HG03575 (cell line): Measurements from ENCODE around the gene KCNIP4.

ENCODE experiments used
- ATAC-seq: cut with Tn5 transposase; IDR thresholded peaks from one replicate; pipeline ENCODE4 v1.9.1; 2021; ENCODE audit not compliant: unreplicated experiment, insufficient number of reproducible peaks, low FRiP score; ENCODE audit errors: extremely low read depth

KCNIP4 gene

GRCh38 chr4:21198683-21199082, 749.9 kb downstream of the KCNIP4 start:
- ATAC-seq = no peak

GRCh38 chr4:21195682-21196081, 752.9 kb downstream of the KCNIP4 start:
- ATAC-seq = no peak

GRCh38 chr4:21192367-21192766, 756.2 kb downstream of the KCNIP4 start:
- ATAC-seq = no peak

GRCh38 chr4:21191317-21191716, 757.3 kb downstream of the KCNIP4 start:
- no peak for ATAC-seq

DNA sequence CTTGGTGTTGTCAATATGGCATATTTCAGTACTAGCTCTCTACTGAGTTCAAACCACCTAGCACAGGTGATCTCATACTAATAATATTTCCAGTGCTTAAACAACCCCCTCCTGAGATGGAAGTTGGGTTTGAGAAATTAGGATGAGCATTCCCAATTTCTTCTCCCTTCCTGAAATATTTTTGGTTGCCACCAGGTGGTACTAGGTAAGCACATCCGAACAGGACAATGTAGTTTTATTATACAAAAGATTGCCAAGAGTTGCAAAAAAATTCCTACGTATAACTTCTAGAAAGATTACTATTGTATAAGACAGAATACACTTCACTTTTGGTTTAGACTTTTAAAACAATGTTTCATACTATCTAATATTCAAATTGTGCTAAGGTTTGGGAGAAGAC, 763.8 kb downstream of the KCNIP4 start:
- no peak for ATAC-seq

- no peak for ATAC-seq
Observed at GRCh38 chr4:21181716-21182115, 766.9 kb downstream of the KCNIP4 start.

- no peak for ATAC-seq
Observed at GRCh38 chr4:21177871-21178270, 770.7 kb downstream of the KCNIP4 start.

- no peak for ATAC-seq
Observed at GRCh38 chr4:21177092-21177491, 771.5 kb downstream of the KCNIP4 start.

DNA sequence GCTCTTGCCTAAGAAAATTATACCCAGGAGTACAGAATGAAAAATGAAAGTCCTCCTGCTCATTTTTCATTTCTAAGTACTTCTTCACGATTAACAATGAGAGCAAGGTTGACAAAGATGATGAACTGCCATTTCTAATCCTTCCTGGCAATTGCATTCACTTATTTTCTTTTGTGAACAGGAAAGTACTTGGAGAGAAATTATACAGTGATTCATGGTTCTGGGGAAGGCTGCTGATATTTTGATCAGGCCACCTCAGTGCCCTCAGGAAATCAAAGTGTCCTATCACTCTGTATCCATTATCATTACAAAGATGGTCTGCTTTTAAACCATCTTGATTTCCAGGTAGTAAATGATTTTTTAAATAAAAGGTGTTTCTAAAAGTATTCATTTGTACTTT, 780.9 kb downstream of the KCNIP4 start:
- ATAC-seq = no peak

DNA sequence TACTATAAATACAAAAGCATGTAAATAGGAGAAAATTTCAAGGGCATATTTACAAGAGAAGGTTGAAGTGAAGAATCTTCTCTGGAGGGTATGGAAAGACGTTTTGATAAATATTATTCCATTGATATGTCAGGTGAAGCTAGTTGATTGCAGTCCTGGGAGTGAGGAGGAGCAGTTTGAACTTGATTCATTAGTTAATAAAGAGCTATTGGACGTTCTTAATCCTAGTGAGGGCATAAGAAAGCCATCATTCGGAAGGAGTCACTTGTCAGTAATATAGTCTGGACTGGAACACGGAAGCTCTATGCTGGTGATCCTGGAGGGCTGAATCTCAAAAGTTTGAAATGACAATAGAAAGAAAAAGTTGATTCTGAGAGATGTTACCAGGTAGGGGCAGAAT, 793.2 kb downstream of the KCNIP4 start:
- ATAC-seq = no peak

DNA sequence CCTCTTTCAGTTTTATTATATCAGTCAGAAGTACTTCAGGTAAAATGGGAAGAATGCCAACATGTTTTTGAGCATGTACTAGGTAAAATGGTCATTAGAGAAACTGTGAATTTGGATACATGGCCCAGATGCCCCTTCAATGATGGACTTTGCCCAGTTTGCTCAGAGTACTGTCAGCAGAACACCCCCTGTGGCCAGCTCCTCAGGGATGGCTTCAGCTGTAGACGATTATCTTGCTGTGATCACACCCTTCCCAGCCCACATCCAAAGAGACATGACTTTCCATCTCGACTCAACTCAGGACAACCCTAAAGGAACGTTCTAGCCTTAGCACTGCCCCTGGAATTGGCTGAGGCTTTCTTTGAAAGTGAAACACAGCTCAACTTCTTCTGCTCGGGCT, 809.2 kb downstream of the KCNIP4 start:
- no peak for ATAC-seq

GRCh38 chr4:21136051-21136630, 812.4 kb downstream of the KCNIP4 start:
- no peak for ATAC-seq

GRCh38 chr4:21134994-21135393, 813.6 kb downstream of the KCNIP4 start:
- ATAC-seq = no peak

GRCh38 chr4:21130606-21131005, 818.0 kb downstream of the KCNIP4 start:
- no peak for ATAC-seq

GRCh38 chr4:21126014-21126512, 822.5 kb downstream of the KCNIP4 start:
- ATAC-seq = no peak

DNA sequence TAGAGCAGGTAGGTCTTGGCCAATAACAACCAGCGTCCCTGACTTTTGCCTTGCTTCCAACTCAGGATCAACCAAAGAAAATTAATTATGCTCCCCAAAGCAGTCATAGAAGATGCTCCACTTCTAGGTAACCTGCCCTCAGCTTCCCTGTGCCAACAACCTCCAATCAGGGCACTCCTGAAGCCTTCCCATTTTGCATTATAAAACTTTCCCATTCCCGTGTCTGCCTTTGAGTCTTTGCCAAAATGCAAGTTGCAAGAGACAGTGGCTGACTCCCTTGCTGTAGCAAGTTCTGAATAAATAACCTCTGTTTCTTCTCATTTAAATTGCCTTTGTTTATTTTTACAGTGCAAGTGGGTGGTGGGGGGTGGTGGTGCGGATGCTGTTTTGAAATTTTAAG, 830.3 kb downstream of the KCNIP4 start:
- ATAC-seq = no peak

DNA sequence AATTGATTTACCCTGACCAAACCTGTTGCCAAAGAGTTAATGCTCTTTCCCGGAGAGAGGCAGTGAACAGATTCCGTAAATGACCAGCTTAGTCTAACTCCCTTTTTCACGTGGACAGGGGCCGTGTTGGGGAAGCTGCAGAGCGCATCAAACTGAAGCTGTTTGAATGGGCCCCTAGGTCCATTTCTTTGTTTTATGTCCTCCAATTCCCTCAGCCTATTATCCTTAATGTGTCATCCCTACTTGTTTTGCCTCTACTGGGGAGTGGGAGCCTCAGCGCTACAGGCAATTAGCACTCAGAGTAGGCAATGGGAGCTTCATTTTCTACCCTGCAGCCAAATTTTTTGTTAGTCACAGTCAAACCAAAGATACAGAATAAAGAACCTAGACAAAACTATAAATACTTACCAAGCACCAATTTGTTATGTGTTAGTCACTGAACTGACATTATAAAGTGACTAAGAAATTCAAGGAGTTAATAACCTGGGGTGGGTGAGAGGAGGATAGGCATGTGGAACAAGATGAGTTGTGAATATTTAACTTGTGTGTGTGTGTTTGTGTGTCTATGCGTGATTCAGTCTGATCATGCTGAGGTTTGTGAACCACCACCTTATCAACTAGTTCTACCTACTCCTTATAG, 830.9 kb downstream of the KCNIP4 start:
- no peak for ATAC-seq

DNA sequence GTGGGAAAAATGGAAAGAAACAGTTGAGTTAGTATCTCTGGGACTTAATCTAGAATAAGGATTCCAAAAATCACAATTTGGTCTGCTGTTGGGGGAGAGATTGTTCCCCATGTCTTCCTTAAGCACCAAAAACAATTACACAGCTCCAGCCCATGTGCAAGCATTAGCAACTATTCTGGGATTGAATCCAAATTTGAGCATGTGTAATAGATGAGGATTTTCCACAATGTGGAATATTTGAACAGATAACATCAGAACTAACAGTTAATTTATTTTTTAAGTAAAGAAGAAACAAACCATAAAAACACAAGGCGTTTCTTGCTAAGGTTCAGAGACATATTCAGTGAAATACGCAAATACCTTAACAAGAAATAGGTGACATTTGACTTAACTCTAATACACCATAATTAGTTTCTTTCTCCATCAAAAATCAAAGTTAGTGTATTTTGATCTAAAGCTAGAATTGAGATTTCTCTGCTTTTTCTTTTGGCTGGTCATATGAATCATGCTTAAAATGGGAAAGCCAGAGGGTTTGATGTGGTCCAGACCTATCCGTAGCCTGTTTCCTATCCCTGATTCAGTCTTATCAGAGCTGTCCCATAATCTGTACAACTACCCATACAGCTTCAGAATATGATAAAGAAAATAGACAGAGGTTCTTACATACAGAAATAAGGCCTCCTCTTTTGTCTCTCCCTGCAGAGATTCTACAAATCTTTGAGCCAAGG, 834.9 kb downstream of the KCNIP4 start:
- no peak for ATAC-seq

GRCh38 chr4:21102667-21103066, 845.9 kb downstream of the KCNIP4 start:
- ATAC-seq = no peak

GRCh38 chr4:21097865-21098264, 850.7 kb downstream of the KCNIP4 start:
- no peak for ATAC-seq
